Subcutaneous adipose tissue (tissue), 4 donors: ENCODE data around the gene SPEG. TPM values are rescaled to one million over a fixed set of nuclear protein-coding genes. Genes with fewer than 3 reads are reported as not detected.

Experiments used
- total RNA-seq, 4 donors: library from RNA; depleted of rRNA; stranded (reverse); fragments of >200 nt; gene quantifications; one replicate each; pipeline ENCODE4 v1.1.0, GENCODE V29; 2016
- TF ChIP-seq, protein P1 (sequence below): fragments of 450-650 bp; IDR thresholded peaks from one replicate; pipeline ENCODE4 v1.5.1; 2016; ENCODE audit warnings: low read depth, mild to moderate bottlenecking, control low read depth, antibody characterized with exemption, moderate library complexity

SPEG gene
- total RNA-seq, 4 donors from 2014 or later: 0.49 to 5.9 (median 2.9) TPM

DNA sequence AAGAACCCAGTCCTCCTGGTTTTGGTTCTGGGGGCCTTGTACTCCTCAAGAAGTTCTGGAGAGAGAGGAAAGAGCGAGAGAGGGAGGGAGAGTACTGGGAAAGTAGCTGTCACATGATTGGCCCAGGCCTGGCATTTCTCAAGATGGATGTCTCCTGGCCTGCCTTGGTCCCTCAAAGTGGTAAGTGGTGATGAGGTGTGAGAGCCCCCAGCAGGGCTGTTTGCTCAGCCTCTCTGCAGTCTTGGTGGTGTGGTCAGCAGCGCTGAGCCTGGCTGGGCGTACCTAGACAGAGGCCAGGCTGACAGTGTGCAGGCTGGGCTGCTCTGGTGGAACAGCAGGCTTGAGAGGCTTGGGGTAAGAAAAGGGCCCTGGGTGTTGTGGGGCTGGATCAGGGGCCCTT, 2.5 kb downstream of the SPEG start:
- TF ChIP-seq, protein P1, sequence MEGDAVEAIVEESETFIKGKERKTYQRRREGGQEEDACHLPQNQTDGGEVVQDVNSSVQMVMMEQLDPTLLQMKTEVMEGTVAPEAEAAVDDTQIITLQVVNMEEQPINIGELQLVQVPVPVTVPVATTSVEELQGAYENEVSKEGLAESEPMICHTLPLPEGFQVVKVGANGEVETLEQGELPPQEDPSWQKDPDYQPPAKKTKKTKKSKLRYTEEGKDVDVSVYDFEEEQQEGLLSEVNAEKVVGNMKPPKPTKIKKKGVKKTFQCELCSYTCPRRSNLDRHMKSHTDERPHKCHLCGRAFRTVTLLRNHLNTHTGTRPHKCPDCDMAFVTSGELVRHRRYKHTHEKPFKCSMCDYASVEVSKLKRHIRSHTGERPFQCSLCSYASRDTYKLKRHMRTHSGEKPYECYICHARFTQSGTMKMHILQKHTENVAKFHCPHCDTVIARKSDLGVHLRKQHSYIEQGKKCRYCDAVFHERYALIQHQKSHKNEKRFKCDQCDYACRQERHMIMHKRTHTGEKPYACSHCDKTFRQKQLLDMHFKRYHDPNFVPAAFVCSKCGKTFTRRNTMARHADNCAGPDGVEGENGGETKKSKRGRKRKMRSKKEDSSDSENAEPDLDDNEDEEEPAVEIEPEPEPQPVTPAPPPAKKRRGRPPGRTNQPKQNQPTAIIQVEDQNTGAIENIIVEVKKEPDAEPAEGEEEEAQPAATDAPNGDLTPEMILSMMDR: no peak

DNA sequence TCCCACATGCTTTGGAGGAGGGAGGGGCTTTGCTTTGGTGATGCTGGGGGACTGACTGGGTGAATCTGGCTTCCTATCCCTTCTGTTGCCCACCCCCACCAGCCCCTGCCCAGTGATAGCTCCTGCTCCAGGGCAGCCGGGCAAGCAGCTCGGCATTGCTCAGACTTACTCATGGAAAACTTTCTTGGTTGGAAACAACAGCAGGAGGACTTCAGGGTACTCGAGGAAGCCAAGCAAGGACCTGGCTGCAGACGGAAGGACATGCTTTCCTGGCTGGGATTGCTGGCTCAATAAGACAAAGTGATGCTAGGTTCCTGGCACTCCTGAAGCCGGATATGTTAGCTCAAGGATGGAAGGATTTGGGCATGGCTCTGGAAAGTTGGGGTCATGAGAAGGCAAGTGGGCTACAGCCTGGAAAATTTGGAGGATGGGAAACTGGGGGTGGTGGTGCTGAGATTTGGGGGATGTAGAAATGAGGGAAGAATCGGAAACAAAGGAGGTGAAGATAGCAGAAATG, 3.1 kb downstream of the SPEG start:
- TF ChIP-seq, protein P1: no peak

DNA sequence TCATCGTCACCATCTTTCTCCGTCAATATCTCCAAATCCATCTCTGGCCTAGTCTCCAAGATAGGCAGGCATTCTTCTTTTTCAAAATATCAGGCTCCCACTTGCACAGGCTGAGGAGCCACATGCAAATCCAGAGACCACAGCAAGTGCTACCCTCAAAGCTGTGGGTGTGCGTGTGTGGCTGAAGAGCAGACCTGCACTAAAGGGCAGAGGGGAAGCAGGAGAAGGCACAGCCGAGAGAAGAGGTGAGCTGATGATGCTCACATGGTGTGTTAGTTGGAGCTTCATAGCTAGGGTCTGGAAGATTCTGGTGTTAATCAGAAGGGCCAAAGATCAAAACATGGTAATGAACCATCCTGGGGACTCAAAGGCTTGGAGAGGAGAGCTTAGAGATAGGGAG, 3.8 kb downstream of the SPEG start:
- TF ChIP-seq, protein P1: no peak

DNA sequence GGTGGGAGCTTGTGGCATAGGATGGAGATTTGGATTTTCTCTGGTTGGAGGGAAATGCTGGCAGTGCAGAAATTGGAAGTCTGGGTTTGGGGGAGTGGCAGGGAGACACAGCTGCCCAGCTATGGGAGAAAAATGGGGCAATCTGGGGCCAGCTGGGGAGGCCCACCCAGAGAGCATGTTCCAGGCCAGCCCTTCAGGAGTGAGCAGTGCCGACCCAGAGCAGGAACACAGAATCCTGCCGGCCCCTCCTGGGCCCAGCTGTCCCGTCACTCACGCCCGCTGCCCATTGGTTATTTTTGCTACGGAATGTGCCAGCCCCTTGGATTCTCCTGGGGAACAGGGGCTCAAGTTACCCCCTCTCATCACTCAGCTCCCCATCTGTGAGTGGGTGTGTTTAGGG, 4.9 kb downstream of the SPEG start:
- TF ChIP-seq, protein P1: no peak

DNA sequence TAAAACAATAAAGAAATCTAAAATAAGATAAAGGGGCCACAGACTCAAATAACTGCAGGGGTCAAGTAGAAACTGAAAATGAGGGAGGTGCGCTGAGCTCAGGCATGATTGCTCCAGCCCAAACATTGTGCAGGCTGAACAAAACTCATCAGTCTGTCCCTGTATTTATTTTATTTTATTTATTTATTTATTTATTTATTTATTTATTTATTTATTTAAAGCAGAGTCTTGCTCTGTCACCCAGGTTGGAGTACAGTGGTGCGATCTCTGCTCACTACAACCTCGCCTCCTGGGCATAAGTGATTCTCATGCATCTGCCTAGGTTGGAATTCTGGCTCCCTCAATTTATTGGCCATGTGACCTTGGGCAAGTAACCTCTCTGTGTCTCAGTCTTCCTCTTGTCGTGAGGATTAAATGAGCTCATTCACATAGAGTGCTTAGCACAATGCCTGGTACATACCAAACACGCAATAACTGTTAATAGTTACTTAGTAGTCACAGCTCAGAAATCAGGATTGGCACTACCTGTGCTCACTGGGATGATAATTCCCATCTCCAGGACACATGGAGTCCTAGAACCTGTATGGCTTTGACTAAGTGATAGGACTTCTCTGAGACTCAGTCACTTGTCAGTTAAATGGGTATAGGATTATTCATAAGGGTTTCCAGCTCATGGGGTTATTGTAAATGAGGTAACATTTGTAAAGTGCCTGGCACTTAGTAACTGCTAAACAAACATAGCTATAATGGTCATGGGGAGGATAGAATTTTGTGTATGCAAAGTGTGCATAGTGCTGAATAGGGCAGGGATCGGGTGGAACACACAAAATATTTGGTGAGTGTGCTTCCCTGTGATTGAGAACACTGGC, 6.0 kb downstream of the SPEG start:
- TF ChIP-seq, protein P1: no peak

DNA sequence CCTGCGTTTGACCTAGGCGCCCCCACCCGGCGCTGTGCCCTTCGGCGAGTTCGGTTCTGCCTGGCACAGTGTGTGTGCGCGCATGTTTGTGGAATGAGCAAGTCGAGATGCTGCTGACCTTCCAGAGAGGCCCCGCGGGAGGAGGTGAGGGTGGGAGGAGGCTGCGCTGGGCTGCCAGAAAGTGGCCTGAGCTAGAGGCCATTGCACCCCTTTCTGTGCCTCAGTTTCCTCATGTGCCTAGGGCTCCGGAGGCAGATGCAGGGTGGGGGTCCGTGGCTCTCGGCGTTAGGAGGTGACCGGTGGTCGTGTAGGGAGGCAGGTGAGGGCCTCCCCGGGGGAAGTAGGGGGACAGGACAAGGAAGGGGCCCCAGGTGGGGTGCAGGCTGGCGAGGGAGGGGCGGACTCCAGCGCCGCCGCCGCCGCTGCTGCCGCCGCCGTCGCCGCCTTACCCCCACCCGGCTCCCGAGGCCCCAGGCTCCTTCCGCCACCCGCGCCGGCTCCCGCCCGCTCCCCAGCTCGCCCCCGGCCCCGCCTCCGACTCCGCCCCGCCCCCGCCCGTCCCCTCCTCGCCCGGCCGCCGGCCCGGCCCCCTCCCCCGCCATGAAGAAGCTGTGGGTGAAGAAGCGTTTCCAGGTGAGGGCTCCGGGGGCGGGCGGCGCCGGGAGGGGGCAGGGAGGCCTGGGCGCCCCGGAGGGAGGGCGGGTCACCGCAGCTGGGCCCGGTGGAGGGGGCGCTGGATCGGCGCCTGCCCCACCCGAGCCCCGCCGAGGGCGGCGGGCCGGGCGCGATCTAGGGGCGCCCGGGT, 7.0 kb downstream of the SPEG start:
- TF ChIP-seq, protein P1: no peak
